GM12891 (cell line): ENCODE results near the gene PLSCR3.

ENCODE experiments used
- DNase-seq: peaks from one replicate; pipeline ENCODE4 v3.0.0; 2011; ENCODE audit warnings: low spot score; ENCODE audit not compliant: insufficient read length
- FAIRE-seq: peaks from 2 replicates; lab custom pipeline; 2011; peaks lifted over from hg19 to GRCh38; lab: Jason Lieb, UNC
- PAX5 ChIP-seq: IDR thresholded peaks from 2 replicates; pipeline ENCODE4 v1.6.1; 2011; ENCODE audit warnings: low read length, moderate library complexity, mild to moderate bottlenecking; ENCODE audit not compliant: insufficient read depth, severe bottlenecking
- POLR2A ChIP-seq: IDR thresholded peaks from 2 replicates; pipeline ENCODE4 v1.6.1; 2011; ENCODE audit warnings: low read depth, low read length, control low read depth
- POLR2AphosphoS5 ChIP-seq: IDR thresholded peaks from 2 replicates; pipeline ENCODE4 v1.6.1; 2011; ENCODE audit warnings: low read depth, low read length, control low read depth
- POU2F2 ChIP-seq: IDR thresholded peaks from 2 replicates; pipeline ENCODE4 v1.6.1; 2011; ENCODE audit warnings: low read depth, mild to moderate bottlenecking, control low read depth, low read length, moderate library complexity
- SPI1 ChIP-seq: IDR thresholded peaks from 2 replicates; pipeline ENCODE4 v1.6.1; 2011; ENCODE audit warnings: low read depth, low read length, control low read depth
- TAF1 ChIP-seq: IDR thresholded peaks from 2 replicates; pipeline ENCODE4 v1.6.1; 2011; ENCODE audit warnings: low read depth, low read length, control low read depth

PLSCR3 gene

DNA sequence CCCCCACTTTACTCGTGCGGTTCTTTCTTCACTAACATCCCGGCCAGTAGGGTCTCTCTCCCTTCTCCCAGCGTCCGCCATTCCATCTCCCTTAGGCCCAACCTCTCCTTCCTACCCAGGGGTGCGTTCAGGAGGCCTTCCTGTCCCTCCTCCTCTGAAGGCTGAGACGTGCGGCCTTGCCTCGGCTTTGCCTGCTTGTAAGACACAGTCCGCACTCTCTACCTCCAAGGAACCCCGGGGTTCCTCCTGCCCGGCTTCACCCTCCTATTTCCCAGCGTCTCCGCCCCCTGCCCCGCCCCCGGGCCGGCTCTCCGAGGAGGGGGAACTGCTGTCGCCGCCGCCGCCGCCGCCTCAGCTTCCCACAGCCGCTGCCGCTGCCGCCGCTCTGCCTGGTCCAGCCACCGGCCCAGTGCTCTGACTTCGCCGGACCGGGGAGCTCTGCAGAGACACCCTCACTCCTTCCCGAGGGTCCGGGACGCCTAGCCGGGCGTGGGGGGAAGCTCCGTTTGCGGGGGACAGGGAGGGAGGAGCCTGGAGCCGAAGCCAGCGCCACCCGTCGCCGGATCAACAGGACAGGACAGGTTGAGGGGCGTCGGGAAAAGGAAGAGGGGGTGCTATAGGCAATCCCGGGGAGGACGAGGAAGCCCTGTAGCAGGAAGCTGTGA is 43.8 kb upstream of the PLSCR3 start:
- TF ChIP-seq SPI1 (no peak), POU2F2 (no peak), PAX5 (no peak), TAF1 (no peak), POLR2A (no peak), POLR2AphosphoS5 (no peak)
- FAIRE-seq (peak; percentile 54), DNase-seq (no peak)

DNA sequence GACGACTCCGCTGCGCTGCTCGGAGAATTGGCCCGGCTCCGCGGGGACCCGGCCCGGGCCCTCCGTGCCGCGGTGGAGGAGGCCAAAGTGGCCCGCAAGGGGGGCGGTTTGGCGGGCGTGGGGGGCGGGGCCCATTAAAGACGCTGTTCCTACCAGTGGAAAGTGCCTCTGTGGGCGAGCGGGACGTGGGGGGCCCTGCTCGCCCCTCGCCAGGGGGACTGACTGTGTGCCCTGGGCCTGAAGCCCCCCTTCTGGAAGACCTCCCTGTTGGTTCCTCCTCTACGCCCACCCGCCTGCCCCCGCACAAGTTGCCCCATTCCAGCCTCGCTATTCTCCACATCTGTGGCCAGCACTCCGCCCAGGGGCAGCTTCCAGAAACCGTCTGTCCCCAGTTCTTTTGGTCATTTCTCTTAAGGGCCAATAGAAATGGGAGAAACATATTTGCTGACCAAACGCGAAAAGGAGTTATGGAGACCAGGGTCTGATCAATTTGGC is 43.1 kb upstream of the PLSCR3 start:
- TF ChIP-seq POU2F2 (no peak), PAX5 (no peak), TAF1 (no peak), POLR2A (no peak), SPI1 (no peak), POLR2AphosphoS5 (no peak)
- DNase-seq (no peak), FAIRE-seq (peak; percentile 38)

GRCh38 chr17:7436556-7437368 is 42.4 kb upstream of the PLSCR3 start:
- peak; percentile 58 for DNase-seq

DNA sequence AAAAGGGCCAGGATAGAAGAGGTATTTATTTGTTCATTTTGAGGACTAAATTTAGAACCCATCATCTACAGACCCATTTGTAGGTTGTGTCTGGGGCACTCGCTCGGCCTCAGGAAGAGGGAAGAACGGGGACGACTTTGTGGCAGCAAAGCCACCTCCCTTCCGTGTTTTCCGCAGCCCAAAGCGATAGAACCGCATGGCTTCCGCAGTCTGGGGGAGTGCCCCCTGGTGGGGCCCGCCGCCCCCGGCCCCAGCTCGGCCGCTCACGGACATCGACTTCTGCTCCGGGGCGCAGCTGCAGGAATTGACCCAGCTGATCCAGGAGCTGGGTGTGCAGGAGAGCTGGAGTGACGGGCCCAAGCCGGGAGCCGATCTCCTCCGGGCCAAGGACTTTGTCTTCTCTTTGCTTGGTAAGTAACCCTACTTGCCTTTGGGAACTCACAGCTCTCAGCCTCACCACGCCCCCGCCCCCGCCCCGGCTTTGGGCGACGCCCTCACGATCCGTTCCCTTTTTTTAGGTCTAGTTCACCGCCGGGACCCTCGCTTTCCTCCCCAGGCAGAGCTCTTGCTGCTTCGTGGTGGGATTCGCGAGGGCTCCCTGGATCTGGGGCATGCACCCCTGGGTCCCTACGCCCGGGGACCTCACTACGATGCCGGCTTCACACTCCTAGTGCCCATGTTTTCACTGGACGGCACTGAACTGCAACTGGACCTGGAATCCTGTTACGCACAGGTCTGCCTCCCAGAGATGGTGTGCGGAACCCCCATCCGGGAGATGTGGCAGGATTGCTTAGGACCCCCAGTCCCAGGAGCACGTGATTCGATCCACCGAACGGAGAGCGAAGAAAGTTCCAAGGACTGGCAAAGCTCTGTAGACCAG is 41.6 kb upstream of the PLSCR3 start:
- TF ChIP-seq POLR2A (no peak), POU2F2 (no peak), SPI1 (0 out of 2 replicates have a peak, but pooled peaks have one; percentile 3)
- DNase-seq, result no peak
- FAIRE-seq, result no peak

More at GRCh38 chr17:7436556-7437368, 42.4 kb upstream of the PLSCR3 start:
- no peak for TF ChIP-seq POLR2AphosphoS5
- peak; percentile 12 for TF ChIP-seq PAX5
- TF ChIP-seq POU2F2, result no peak
- no peak for TF ChIP-seq TAF1
- FAIRE-seq, result no peak

- no peak for DNase-seq
- TF ChIP-seq POLR2AphosphoS5, result no peak
- TF ChIP-seq SPI1, result no peak
- no peak for TF ChIP-seq POLR2A
- no peak for TF ChIP-seq PAX5
- no peak for TF ChIP-seq POU2F2
- no peak for TF ChIP-seq TAF1
- no peak for FAIRE-seq
Observed at GRCh38 chr17:7432296-7432695, 38.0 kb upstream of the PLSCR3 start.

DNA sequence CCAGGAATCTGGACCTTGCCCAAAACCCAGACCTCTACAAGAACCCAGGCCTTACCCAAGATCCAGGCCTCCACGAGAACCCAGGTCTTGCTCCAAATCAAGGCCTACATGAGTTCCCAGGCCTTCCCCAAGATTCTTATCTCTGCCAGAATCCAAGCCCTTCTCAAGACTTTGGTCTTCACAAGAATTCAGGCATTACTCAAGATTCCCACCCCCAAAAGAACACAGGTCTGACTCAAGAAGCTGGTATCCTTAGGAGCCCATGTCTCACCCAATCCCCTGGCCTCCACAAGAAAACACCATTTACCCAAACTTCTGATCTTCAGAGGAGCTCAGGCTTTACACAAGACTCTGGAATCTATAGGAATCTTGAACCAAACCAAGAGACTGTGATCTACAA is 36.9 kb upstream of the PLSCR3 start:
- FAIRE-seq (no peak), DNase-seq (no peak)
- TF ChIP-seq SPI1 (no peak), PAX5 (no peak), POLR2AphosphoS5 (no peak), TAF1 (no peak), POU2F2 (no peak)

- TF ChIP-seq POU2F2 (no peak), POLR2AphosphoS5 (no peak), TAF1 (no peak), POLR2A (no peak), SPI1 (no peak), PAX5 (no peak)
- no peak for FAIRE-seq
- DNase-seq, result no peak
Observed at GRCh38 chr17:7429722-7430121, 35.4 kb upstream of the PLSCR3 start.

GRCh38 chr17:7428557-7428956 is 34.2 kb upstream of the PLSCR3 start, which contains the start of gene SPEM3:
TSS of gene SPEM3 (plus strand) at chr17:7428857. CDS start at chr17:7428903, 46 bp downstream.
- TF ChIP-seq TAF1 (no peak), POLR2A (no peak), POU2F2 (no peak), POLR2AphosphoS5 (no peak)
- no peak for FAIRE-seq
- DNase-seq, result no peak

GRCh38 chr17:7427549-7427948 is 33.2 kb upstream of the PLSCR3 start:
- no peak for FAIRE-seq
- no peak for DNase-seq

More at GRCh38 chr17:7427549-7427948, 33.2 kb upstream of the PLSCR3 start:
- TF ChIP-seq POU2F2, result no peak
- no peak for TF ChIP-seq POLR2AphosphoS5
- TF ChIP-seq TAF1, result no peak
- TF ChIP-seq SPI1, result no peak
- no peak for TF ChIP-seq PAX5
- no peak for TF ChIP-seq POLR2A
